AG04450 (cell line): Measurements from ENCODE around the gene RHEX. TPM values are rescaled to one million over a fixed set of nuclear protein-coding genes. Genes with fewer than 3 reads are reported as not detected.

Experiments
- CTCF ChIA-PET: fragments of 300-600, 350-600 bp; formaldehyde crosslinking; extraction: SDS; loops from one replicate; lab custom pipeline; 2022; ENCODE audit warnings: antibody characterized with exemption, inconsistent platforms; lab: Charles Lee
- POLR2A ChIA-PET: fragments of 350-600 bp; formaldehyde crosslinking; extraction: SDS; loops from one replicate; lab custom pipeline; 2021; ENCODE audit warnings: antibody characterized with exemption, inconsistent platforms; lab: Yijun Ruan, JAX
- DNase-seq: peaks from one replicate; pipeline ENCODE4 v3.0.0-alpha.2; 2011; ENCODE audit warnings: low read depth, low spot score
- H3K27ac ChIP-seq: one replicate; pipeline ENCODE4 v1.5.1; 2012; ENCODE audit warnings: low read depth, low read length, control low read depth
- H3K27me3 ChIP-seq: one replicate; pipeline ENCODE4 v1.6.0; 2012; ENCODE audit warnings: low read length; ENCODE audit not compliant: control insufficient read depth, insufficient read depth
- H3K4me3 ChIP-seq: 2 replicates; pipeline ENCODE4 v1.5.1; 2011; ENCODE audit warnings: mild to moderate bottlenecking, low read depth, low read length, control low read depth
- H3K9me3 ChIP-seq: 2 replicates; pipeline ENCODE4 v1.5.1; 2012; ENCODE audit warnings: low read length; ENCODE audit not compliant: control insufficient read depth, insufficient read depth
- CTCF ChIP-seq: IDR thresholded peaks from 2 replicates; pipeline ENCODE4 v1.5.1; 2011; ENCODE audit warnings: low read depth, low read length, control low read depth, inconsistent platforms
- polyA plus RNA-seq: library from polyadenylated mRNA; depleted of rRNA; stranded (reverse); fragments of >200 nt; gene quantifications from 2 replicates; pipeline ENCODE4 v1.2.3, GENCODE V29; 2011

The RHEX gene
- polyA plus RNA-seq, 1 experiment, result not detected

- POLR2A ChIA-PET, result no interaction called here
- no peak overlapping the region for H3K27ac ChIP-seq
Observed at GRCh38 chr1:206116191-206116872, 63.4 kb downstream of the RHEX start.

GRCh38 chr1:206116873-206117150, 63.8 kb downstream of the RHEX start:
- peak overlapping the region; percentile 32 for H3K4me3 ChIP-seq
- DNase-seq, result no peak
- no peak overlapping the region for H3K27ac ChIP-seq
- TF ChIP-seq CTCF, result no peak
- H3K9me3 ChIP-seq, result peaks cover 2% of the 10 kb centered on the region; the same call in 1 of the 2 replicates
- CTCF ChIA-PET, result no interaction called here
- POLR2A ChIA-PET, result no interaction called here
- H3K27me3 ChIP-seq, result peaks cover 46% of the 10 kb centered on the region

More at GRCh38 chr1:206116191-206116872, 63.4 kb downstream of the RHEX start:
- CTCF ChIA-PET, result interaction anchor here (1.1 to 1.7 kb wide), 2 partner anchors 10 to 139 kb away, joined by 3 to 7 read pairs; no protein-coding TSS in a partner anchor
- H3K4me3 ChIP-seq, result no peak overlapping the region
- no peak for DNase-seq
- peaks cover 48% of the 10 kb centered on the region for H3K27me3 ChIP-seq
- TF ChIP-seq CTCF, result no peak
- H3K9me3 ChIP-seq, result peaks cover 2% of the 10 kb centered on the region; the same call in 1 of the 2 replicates

- Histone ChIP-seq H3K27ac (no peak within 1 kb of the TSS), H3K4me3 (peak within 1 kb of the TSS; percentile 32), H3K27me3 (peaks cover 48% of the 10 kb centered on the region), H3K9me3 (peaks cover 2% of the 10 kb centered on the region; the same call in 1 of the 2 replicates)
- CTCF ChIA-PET, result no interaction called here
- no peak for DNase-seq
- peak; percentile 5; the same call in 1 of the 2 replicates for TF ChIP-seq CTCF
- POLR2A ChIA-PET, result no interaction called here
Observed at GRCh38 chr1:206117151-206117948, 64.4 kb downstream of the RHEX start, which contains the start of gene AVPR1B. Gene AVPR1B, minus strand, starts transcription at chr1:206117388. Its CDS starts 498 bp downstream, at chr1:206116890.

GRCh38 chr1:206120406-206120805, 67.4 kb downstream of the RHEX start:
- Histone ChIP-seq H3K27me3 (peaks cover 38% of the 10 kb centered on the region), H3K27ac (no peak overlapping the region), H3K4me3 (no peak overlapping the region), H3K9me3 (peaks cover 2% of the 10 kb centered on the region; the same call in 1 of the 2 replicates)
- no peak for DNase-seq
- TF ChIP-seq CTCF, result no peak
- ChIA-PET CTCF (no interaction called here), POLR2A (no interaction called here)

GRCh38 chr1:206121269-206121668, 68.3 kb downstream of the RHEX start:
- ChIA-PET POLR2A (no interaction called here), CTCF (interaction anchor here (0.7 kb wide), 1 partner anchor 1876 kb away, joined by 3 read pairs; no protein-coding TSS in a partner anchor)
- no peak overlapping the region for H3K27ac ChIP-seq
- no peak for TF ChIP-seq CTCF
- DNase-seq, result no peak
- no peak overlapping the region for H3K4me3 ChIP-seq
- peaks cover 32% of the 10 kb centered on the region for H3K27me3 ChIP-seq
- H3K9me3 ChIP-seq, result peaks cover 2% of the 10 kb centered on the region; the same call in 1 of the 2 replicates
